D721Med (cell line): Measurements from ENCODE around the gene KRTCAP2.

Source experiments
- DNase-seq: peaks from one replicate; pipeline ENCODE4 v3.0.0; 2011; ENCODE audit warnings: low spot score; ENCODE audit not compliant: insufficient read length
- FAIRE-seq: peaks from 2 replicates; lab custom pipeline; 2011; peaks lifted over from hg19 to GRCh38; lab: Jason Lieb, UNC
- TF ChIP-seq, protein P1 (sequence below): IDR thresholded peaks from 2 replicates; pipeline ENCODE4 v1.5.1; 2012; ENCODE audit warnings: mild to moderate bottlenecking, control low read depth; ENCODE audit not compliant: insufficient read depth; ENCODE audit errors: missing control alignments

The KRTCAP2 gene

DNA sequence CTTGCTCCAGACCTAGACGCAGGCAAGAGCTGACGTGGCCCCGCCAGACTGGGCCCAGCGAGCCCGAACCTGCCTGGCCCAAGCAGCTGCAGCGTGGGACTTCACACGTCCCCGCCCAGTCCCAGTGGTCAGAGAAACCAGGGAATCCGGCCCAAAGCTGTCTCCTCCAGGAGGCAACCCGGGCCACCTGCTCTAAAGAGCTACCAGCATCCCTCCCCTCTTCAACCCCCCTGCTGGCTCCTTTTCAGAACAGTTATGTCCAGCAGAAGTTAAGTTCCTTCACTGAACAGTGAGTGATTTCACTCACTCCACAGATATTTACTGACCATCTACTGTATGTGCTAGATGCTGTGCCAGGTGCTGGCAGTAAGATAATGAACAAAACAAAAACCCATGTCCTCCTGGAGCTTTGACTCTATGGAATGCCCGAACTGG is 47.6 kb downstream of the KRTCAP2 start:
- FAIRE-seq: no peak
- DNase-seq: no peak
- TF ChIP-seq, protein P1, sequence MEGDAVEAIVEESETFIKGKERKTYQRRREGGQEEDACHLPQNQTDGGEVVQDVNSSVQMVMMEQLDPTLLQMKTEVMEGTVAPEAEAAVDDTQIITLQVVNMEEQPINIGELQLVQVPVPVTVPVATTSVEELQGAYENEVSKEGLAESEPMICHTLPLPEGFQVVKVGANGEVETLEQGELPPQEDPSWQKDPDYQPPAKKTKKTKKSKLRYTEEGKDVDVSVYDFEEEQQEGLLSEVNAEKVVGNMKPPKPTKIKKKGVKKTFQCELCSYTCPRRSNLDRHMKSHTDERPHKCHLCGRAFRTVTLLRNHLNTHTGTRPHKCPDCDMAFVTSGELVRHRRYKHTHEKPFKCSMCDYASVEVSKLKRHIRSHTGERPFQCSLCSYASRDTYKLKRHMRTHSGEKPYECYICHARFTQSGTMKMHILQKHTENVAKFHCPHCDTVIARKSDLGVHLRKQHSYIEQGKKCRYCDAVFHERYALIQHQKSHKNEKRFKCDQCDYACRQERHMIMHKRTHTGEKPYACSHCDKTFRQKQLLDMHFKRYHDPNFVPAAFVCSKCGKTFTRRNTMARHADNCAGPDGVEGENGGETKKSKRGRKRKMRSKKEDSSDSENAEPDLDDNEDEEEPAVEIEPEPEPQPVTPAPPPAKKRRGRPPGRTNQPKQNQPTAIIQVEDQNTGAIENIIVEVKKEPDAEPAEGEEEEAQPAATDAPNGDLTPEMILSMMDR: no peak

DNA sequence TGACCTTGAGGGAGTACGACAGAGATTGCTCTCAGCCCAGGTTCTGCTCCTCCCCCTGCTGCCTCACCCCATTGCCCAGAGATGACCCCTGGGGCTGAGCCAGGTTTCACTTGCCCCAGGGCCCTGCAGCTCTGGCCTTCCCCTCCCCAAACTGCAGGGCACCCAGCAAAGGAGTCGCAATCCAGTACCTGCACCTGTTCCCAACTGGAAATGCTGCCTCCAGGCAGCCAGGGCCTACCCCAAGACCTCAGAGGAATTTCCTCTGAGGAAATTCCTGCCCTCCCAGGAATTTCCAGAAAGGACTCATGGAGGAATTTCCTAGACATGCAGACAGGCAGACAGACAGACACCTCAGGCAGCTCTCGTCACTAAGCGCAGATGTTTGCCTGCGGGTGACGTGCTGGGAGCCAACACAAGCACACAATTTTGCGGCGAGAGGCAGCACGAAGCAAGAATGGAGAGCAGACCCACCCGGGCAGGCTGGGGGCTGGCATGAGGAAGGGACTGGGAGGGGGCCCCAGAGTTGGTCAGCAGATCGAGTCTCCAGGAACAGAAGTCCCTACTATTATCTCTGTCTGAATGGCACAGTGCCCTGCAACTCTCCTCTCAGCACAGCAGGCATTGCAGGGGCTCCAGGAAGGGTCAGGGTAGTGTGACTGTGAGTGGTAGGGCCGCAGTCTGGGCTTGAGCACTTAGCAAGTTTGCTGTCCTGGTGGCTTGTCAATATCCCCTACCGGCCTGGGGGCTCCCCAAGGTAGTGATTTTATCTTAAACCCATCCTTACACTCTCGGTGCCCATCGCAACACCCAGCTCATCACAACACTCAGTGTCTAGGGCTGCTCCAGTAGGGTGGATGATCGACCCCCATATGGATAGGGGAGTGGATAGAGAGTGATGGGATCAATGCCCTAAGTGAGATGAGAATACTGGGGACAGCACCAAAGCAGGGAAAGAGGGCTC is 48.3 kb downstream of the KRTCAP2 start:
- DNase-seq (no peak), FAIRE-seq (no peak)
- TF ChIP-seq, protein P1: no peak

GRCh38 chr1:155123801-155124200 is 49.3 kb downstream of the KRTCAP2 start:
- no peak for FAIRE-seq
- TF ChIP-seq, protein P1: no peak
- DNase-seq: no peak

DNA sequence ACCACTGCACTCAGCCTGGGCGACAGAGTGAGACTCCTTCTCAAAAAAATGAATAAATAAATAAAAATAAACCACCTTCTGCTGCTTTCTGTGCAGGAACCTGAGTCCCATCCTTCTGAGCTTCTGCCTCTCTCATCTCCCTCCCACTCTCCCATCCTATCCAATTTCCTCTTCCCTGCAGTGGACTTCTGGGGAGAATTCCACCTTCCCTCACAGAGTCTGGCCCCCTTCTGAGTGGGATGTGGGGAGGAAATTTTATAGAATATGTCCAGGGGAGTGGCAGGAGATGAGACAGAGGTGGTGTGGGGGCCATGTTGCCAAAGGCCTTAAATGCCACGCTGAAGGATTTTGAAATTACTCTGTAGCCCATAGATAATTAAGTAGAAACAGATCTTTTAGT is 50.8 kb downstream of the KRTCAP2 start:
- DNase-seq (no peak), FAIRE-seq (no peak)
- TF ChIP-seq, protein P1: no peak

DNA sequence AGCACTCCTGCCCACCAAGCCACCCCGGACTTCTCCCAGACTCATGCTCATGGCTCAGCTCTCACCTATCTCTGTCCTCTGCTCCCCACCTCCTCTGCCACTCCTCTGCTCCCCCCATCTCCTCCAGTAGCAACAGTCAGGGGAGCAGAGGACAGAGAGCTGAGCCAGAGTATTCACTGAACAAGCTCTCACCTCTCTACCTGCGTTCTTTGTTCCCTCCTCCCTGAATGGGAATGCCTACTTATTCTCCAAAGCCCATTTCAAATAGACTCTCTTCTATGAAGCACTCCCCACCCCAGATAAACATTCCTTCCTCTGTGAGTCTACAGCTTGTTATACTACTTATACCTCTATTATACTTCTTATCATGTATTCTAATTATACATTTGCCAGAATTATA is 51.9 kb downstream of the KRTCAP2 start:
- TF ChIP-seq, protein P1: no peak
- DNase-seq (no peak), FAIRE-seq (no peak)

GRCh38 chr1:155120253-155120652 is 52.9 kb downstream of the KRTCAP2 start:
- no peak for DNase-seq
- no peak for FAIRE-seq
- TF ChIP-seq, protein P1: no peak
